Psoas muscle (tissue), 8 donors: ENCODE measurements around the gene TTBK2. TPM values are rescaled to one million over a fixed set of nuclear protein-coding genes. Genes with fewer than 3 reads are reported as not detected.

Experiments
- ATAC-seq, 4 donors: fragments of 200-7000 bp; cut with Tn5 transposase; one replicate each; pipeline ENCODE4 v1.9.1; 2020; ENCODE audit warnings: moderate library complexity in 3 of 4, mild to moderate bottlenecking in 2 of 4
- DNase-seq, 2 donors: peaks; one replicate each; pipeline ENCODE4 v3.0.0-alpha.2; 2020
- H3K27ac ChIP-seq: fragments of 200-600 bp; one replicate; pipeline ENCODE4 v1.8.0; 2022
- H3K27me3 ChIP-seq, 3 donors: fragments of 200-600 bp in 1 of 3; one replicate each; pipeline versions ENCODE4 v1.6.1 to v1.8.0; 2013 to 2022; ENCODE audit warnings: low read length in 2 of 3, mild to moderate bottlenecking in 2 of 3, moderate library complexity in 1 of 3; ENCODE audit not compliant: insufficient read depth in 3 of 3
- H3K36me3 ChIP-seq, 2 donors: fragments of 200-600 bp in 1 of 2; one replicate each; pipeline versions ENCODE4 v1.6.1 to v1.8.0; 2013 to 2022; ENCODE audit warnings: low read depth in 1 of 2, mild to moderate bottlenecking in 1 of 2, moderate library complexity in 1 of 2; ENCODE audit not compliant: insufficient read depth in 1 of 2
- H3K4me1 ChIP-seq: fragments of 200-600 bp; one replicate; pipeline ENCODE4 v1.8.0; 2022
- H3K4me3 ChIP-seq: fragments of 200-600 bp; one replicate; pipeline ENCODE4 v1.8.0; 2022; ENCODE audit warnings: mild to moderate bottlenecking
- H3K9me3 ChIP-seq: fragments of 200-600 bp; one replicate; pipeline ENCODE4 v1.8.0; 2022
- whole genome bisulfite sequencing, 3 donors: extraction: QIAGEN DNeasy Blood & Tissue Kit; methylation state at CpG; one replicate each; pipeline versions ENCODE4 v1.1.6 to v1.1.7; 2013; 5-methylcytosine and 5-hydroxymethylcytosine counted together
- intact Hi-C, 2 donors: fragments of 100-400 bp; cut with DNase I; formaldehyde crosslinking; loops; one replicate each; pipeline versions ENCODE4 v1.11.0 to v1.14.2; 2022
- polyA plus RNA-seq, 3 donors: library from polyadenylated mRNA; stranded (reverse); fragments of 200-250 nt; gene quantifications; one replicate each; pipeline ENCODE4 v1.2.3, GENCODE V29; 2013
- total RNA-seq, 4 donors: library from RNA; stranded (reverse); fragmentation: NEBNext Ultra II Directional in 2 of 4; extraction: Animal tissue kit (Norgen Biotek cat#: 25700) in 2 of 4; gene quantifications; one replicate each; pipeline versions ENCODE4 v1.2.1 to v1.2.4, GENCODE V29; 2021 to 2023
- TF ChIP-seq, protein P1 (sequence below): fragments of 200-600 bp; IDR thresholded peaks from one replicate; pipeline ENCODE4 v1.8.0; 2022; ENCODE audit warnings: antibody characterized with exemption
- donor health status: healthy with polysubstance abuse.
- donor health status: DM: no; HTN: no; CAD: no; lungs with moderate emphysema.
- donor health status: Bipolar disorder and iron deficiency.
- donor health status: healthy.
- donor health status: DM: yes; HTN: yes; CAD: no.
- donor health status: DM: no; HTN: no; CAD: no.
- donor health status: DM: no; HTN: no; CAD: no.
- donor health status: DM: yes; HTN: yes; CAD: no.

TTBK2 gene
- total and polyA plus RNA-seq, 7 donors: 1.4 to 23.0 (median 15.8) TPM

DNA sequence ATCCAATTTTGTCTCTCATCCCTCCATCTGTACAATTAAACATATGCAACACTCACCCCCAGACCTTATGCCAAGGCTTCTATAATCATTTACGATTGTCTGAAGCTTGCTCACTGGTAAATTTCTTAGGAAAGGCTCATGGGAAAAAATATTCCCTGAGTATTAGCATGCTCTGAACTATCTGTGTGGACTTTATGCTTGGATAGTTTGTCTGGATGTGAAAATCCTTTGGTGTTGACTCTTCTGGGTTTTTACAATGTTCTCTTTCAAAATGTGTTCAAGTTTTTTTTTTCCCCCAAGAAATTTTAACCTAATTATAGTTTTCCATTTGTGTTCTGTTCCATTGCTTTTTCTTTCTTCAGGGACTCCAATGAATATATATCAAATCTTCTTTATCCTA, 19.9 kb upstream of the TTBK2 start:
- Histone ChIP-seq H3K27ac (no peak overlapping the region), H3K9me3 (no peaks in the 10 kb centered on the region), H3K4me3 (no peak overlapping the region), H3K27me3 (no peaks in the 10 kb centered on the region), H3K4me1 (no peaks in the 10 kb centered on the region), H3K36me3 (peaks cover 3 to 27% of the 10 kb centered on the region in 2 donors)
- WGBS, 3 donors: 77 to 87% (median 77%) methylated on average over 1 of the region's 1 CpG
- ATAC-seq (no peak), DNase-seq (no peak)
- TF ChIP-seq, protein P1, sequence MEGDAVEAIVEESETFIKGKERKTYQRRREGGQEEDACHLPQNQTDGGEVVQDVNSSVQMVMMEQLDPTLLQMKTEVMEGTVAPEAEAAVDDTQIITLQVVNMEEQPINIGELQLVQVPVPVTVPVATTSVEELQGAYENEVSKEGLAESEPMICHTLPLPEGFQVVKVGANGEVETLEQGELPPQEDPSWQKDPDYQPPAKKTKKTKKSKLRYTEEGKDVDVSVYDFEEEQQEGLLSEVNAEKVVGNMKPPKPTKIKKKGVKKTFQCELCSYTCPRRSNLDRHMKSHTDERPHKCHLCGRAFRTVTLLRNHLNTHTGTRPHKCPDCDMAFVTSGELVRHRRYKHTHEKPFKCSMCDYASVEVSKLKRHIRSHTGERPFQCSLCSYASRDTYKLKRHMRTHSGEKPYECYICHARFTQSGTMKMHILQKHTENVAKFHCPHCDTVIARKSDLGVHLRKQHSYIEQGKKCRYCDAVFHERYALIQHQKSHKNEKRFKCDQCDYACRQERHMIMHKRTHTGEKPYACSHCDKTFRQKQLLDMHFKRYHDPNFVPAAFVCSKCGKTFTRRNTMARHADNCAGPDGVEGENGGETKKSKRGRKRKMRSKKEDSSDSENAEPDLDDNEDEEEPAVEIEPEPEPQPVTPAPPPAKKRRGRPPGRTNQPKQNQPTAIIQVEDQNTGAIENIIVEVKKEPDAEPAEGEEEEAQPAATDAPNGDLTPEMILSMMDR: no peak
- intact Hi-C loops: no loop called here

- Histone ChIP-seq H3K4me3 (no peak overlapping the region), H3K36me3 (peaks cover 3 to 20% of the 10 kb centered on the region in 2 donors), H3K4me1 (no peaks in the 10 kb centered on the region), H3K9me3 (no peaks in the 10 kb centered on the region), H3K27me3 (no peaks in the 10 kb centered on the region), H3K27ac (no peak overlapping the region)
- 82 to 94% (median 85%) methylated on average over 8 of the region's 8 CpGs for WGBS, 3 donors
- ATAC-seq (no peak), DNase-seq (no peak)
- TF ChIP-seq, protein P1: no peak
- intact Hi-C loops: no loop called here
Measured at GRCh38 chr15:42939841-42940240, 19.3 kb upstream of the TTBK2 start.

DNA sequence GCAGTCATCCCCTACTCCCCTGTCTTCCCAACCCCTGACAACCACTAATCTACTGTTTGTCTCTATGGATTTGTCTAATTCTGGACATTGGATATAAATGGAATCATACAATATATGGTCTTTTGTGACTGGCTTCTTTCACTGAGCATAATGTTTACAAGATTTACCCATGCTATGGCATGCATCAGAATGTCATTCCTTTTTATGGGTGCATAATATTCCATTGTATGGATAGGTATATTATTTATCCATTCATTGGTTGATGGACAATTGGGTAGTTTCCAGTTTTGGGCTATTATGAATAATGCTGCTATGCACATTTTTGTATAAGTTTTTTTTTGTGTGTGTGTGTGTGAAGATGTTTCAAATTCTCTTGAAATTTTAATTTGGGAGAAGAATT, 16.6 kb upstream of the TTBK2 start:
- Histone ChIP-seq H3K27me3 (no peaks in the 10 kb centered on the region), H3K4me3 (no peak overlapping the region), H3K36me3 (no peaks in the 10 kb centered on the region), H3K27ac (no peak overlapping the region), H3K4me1 (no peaks in the 10 kb centered on the region), H3K9me3 (no peaks in the 10 kb centered on the region)
- ATAC-seq (no peak), DNase-seq (no peak)
- intact Hi-C loops: no loop called here
- TF ChIP-seq, protein P1: no peak

DNA sequence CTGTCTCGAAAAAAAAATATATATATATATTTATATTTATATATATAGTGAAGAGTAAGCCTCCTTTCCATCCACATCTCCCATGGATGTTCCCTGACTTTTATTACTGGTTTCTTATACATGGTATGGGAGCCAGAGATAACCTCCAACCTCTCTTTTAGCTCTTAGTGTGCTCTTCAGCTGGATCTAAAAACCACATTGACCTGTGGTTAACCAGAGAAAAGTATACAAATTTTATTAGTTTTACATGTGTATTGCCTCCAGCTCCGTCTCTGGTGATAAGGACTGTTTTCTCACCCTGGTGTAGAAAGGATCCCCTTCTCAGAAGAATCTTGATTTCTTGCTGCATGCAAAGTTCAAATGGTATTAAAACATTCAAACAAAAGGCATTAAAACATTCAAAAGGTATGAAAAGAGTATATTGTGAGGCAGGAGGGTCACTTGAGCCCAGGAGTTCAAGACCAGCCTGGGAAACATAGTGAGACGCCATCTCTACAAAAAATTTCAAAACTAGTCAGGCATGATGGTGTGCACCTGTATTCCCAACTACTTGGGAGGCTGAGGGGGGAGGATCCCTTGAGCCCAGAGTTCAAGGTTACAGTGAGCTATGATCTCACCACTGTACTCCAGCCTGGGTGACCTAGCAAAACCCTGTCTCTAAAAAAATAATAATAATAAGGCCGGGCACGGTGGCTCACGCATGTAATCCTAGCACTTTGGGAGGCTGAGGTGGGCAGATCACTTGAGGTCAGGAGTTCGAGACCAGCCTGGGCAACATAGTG, 13.5 kb upstream of the TTBK2 start:
- Histone ChIP-seq H3K4me3 (no peak overlapping the region), H3K27ac (no peak overlapping the region), H3K9me3 (no peaks in the 10 kb centered on the region), H3K27me3 (no peaks in the 10 kb centered on the region), H3K36me3 (no peaks in the 10 kb centered on the region), H3K4me1 (no peaks in the 10 kb centered on the region)
- ATAC-seq: no peak
- intact Hi-C loops: no loop called here
- TF ChIP-seq, protein P1: no peak
- WGBS, 3 donors: 82 to 94% (median 85%) methylated on average over 7 of the region's 7 CpGs
- no peak for DNase-seq
